Caki2 (cell line): Measurements from ENCODE around the gene IRX4. TPM values are rescaled to one million over a fixed set of nuclear protein-coding genes. Genes with fewer than 3 reads are reported as not detected.
"Not testable (repeated sequence)": the region's sequence is repeated elsewhere in the genome, so short reads cannot be mapped to it uniquely, and the experiment has no call there.

Experiments
- DNase-seq: peaks from one replicate; pipeline ENCODE4 v3.0.0-alpha.2; 2015; ENCODE audit warnings: low read depth
- in situ Hi-C: cut with HindIII; loops from 2 replicates; pipeline ENCODE4 v1.10.0; 2016; ENCODE audit warnings: low sequenced_read_pairs, low pct_unique_long_range_greater_than_20kb, mixed read lengths
- total RNA-seq: library from RNA; depleted of rRNA; stranded (reverse); fragments of >200 nt; shearing (Covaris generic); gene quantifications from 2 replicates; pipeline ENCODE4 v1.2.3, GENCODE V29; 2014; ENCODE audit warnings: low replicate concordance

IRX4 gene
- total RNA-seq, 1 experiment from 2014 or later: not detected

DNA sequence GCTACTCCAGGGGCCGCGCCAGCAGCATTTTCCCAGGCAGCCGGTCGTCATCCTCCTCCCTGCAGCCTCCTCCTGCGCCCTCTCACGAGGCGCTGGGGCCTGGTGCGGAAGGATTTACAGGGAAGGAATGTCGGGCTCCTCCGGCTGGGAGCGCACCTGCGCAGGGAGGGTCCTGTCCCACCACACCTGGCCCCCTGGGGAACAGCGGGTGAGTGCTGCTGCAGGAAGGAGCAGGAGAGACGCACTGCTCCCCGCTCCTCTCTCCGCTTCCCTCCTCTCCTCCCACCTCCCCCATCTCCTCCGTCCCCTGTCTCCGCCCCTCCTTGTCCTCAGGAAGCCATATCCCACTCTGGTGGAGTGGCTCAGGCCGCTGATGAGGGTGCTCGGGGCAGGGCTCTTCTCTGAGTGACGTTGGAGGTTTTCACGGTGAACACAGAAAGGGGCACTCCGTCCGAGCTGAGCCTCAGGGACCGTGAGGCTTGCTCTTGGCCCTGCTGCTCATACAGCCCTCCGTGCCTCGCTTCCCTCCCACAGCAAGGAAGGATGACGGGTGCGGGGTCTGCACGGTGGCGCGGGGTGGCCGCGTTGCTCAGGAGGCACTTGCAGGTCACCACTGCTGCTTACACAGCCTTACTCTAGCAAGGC, 31.3 kb downstream of the IRX4 start:
- in situ Hi-C loops: no loop called here
- no peak for DNase-seq

GRCh38 chr5:1850324-1851154, 32.2 kb downstream of the IRX4 start:
- no peak for DNase-seq
- in situ Hi-C loops: no loop called here

- no peak for DNase-seq
- in situ Hi-C loops: no loop called here
Measured at GRCh38 chr5:1847611-1848010, 35.1 kb downstream of the IRX4 start.

DNA sequence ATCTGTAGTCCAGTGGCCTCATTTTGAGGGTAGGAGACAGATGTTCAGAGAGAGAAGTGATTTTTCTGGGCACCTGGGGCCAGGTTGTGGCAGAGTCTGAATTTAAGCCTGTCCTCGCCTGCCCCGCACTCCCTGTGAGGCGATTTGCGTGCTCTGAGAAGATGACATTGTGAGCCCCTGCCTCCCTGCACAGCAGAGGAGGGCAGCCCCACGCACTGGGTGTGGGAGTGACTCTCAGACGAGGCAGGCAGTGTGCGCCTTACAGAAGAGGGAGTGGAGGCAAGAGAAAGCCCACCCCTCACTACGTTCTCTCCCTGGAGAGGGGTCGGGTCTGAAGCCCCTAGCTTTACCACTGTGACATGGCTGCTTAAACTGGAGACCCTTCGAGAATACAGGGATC, 35.7 kb downstream of the IRX4 start:
- in situ Hi-C loops: no loop called here
- DNase-seq: no peak

- DNase-seq: no peak
- in situ Hi-C loops: no loop called here
Measured at GRCh38 chr5:1846583-1846982, 36.1 kb downstream of the IRX4 start.

DNA sequence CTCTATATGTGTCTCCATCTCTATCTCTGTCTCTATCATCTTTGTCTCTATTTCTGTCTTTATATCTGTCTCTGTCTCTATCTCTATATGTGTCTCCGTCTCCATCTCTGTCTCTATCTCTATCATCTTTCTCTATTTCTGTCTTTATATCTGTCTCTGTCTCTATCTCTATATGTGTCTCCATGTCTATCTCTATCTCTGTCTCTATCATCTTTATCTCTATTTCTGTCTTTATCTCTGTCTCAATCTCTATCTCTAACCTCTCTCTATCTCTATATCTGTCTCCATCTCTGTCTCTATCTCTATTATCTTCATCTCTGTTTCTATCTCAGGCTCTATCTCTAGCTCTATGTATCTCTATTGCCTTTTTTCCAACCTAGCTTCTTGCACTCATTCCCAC, 37.0 kb downstream of the IRX4 start:
- in situ Hi-C loops: no loop called here
- no peak for DNase-seq

GRCh38 chr5:1844708-1845436, 37.9 kb downstream of the IRX4 start:
- DNase-seq: no peak
- in situ Hi-C loops: no loop called here

DNA sequence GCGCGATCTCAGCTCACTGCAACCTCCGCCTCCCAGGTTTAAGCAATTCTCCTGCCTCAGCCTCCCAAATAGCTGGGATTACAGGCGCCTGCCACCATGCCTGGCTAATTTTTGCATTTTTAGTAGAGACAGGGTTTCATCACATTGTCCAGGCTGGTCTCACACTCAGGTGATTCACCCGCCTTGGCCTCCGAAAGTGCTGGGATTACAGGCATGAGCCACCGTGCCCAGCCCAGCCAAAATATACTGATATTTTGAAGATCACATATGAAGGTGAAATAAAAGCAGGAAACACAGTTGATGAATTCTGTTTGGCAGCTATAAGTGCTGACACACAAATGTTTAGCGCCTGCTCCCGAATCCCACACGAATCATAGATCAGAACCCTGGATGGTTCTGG, 39.0 kb downstream of the IRX4 start:
- in situ Hi-C loops, DNase-seq: not testable (repeated sequence)

GRCh38 chr5:1842004-1842819, 40.5 kb downstream of the IRX4 start:
- no peak for DNase-seq
- in situ Hi-C loops: no loop called here

- in situ Hi-C loops: no loop called here
- no peak for DNase-seq
Measured at GRCh38 chr5:1840741-1841521, 41.8 kb downstream of the IRX4 start.

DNA sequence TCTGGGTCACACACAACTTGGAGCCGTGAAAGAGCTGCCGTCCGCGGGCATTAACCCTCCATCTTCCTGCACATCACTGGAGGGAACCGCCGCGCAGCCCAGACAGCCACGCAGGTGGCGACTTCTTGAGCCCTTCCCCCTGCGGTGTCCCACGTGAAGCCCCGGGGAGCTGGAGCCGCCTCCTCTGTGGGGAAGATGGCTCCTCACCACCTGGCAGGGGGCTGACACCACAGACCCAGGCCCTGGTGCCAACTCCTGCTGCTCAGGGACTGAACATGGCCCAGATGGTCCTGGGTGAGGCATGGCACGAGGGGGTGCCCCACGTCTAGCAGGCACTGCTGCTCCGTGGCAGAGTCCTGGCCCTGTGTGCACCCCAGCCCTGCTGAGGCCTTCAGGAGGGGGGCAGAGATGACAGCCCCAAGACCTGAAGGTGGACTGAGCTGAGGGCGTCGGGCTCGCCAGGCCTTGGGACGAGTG, 42.6 kb downstream of the IRX4 start:
- in situ Hi-C loops: no loop called here
- DNase-seq: no peak

DNA sequence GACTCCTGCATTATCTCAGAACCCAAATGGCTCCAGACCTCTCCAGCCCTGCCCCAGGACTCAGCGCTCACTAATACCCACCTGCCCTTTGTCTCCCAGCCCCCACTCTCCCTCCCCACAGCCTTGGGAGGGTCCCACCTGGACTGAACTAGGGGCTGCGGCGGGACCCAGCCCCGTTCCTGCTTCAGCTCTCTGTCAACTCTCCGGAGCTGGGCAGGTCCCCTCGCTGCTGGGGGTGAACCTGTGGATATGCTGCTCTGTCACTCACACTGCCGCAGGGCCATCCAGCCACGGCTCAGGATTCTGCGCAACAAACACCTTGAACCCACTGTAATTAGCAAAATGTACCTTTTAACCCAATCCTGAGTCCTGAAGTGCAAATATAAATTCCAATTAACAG, 44.7 kb downstream of the IRX4 start:
- no peak for DNase-seq
- in situ Hi-C loops: no loop called here

DNA sequence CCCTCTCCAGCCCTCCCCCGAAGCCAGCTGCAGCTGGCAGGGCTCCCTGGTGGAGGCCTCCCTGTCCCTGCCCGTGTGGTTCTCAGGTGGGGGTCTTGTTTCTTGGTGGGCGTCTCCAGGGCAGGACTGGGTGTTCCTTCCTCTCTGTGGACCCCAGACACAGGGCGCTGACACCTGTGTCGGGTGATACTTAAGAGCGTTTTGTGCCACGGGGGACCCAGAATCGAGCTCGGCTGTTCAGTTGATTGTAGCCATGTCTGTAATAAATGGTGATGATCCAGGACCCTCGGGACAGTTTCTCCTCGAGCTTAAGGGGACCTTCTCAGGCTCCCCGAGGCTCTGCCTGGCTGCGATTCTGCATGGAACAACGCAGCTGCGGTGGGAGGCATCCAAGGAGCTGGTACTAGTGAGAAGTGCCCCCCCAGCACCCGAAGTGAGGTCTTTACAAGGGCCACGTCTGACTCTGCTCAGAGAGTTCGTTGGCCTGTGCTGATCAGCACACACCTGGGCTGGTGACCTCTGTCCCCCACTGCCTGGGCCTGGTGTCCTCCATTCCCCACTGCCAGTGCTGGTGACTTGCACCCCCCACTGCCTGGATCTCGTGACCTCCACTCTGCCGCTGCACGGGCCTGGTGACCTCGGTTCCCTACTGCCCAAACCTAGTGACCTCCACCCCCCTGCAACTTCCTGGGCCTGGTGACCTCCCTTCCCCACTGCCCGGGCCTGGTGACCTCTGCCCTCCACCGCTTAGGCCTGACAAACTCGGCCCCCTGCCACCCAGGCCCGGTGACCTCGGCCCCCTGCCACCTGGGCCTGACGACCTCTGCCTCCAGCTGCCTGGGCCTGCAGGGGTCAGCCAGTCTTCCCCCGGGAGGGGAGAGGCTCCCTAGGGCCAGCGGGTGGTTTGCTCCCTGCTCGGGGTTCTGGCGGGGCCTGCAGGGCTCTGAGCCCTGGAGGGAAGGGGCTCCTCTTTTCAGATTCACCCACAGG, 45.5 kb downstream of the IRX4 start:
- DNase-seq: no peak
- in situ Hi-C loops: no loop called here

GRCh38 chr5:1836176-1836890, 46.4 kb downstream of the IRX4 start:
- in situ Hi-C loops: no loop called here
- DNase-seq: no peak

- in situ Hi-C loops: no loop called here
- DNase-seq: no peak
Measured at GRCh38 chr5:1835431-1835830, 47.3 kb downstream of the IRX4 start.
